Measurements from ENCODE around the gene RAF1. TPM values are rescaled to one million over a fixed set of nuclear protein-coding genes. Genes with fewer than 3 reads are reported as not detected.

The RAF1 gene
- total RNA-seq, 1 donor from 2014 or later, result 85.0 TPM

- TF ChIP-seq CTCF (IDR thresholded peaks at IDR 0.05), result no peak
- Mint-ChIP-seq H3K36me3 (ENCODE audit: low read depth) (peaks cover 40% of the 10 kb centered on the region), H3K4me3 (ENCODE audit: unreplicated experiment) (no peak overlapping the region), H3K27me3 (ENCODE audit: low read depth) (no peaks in the 10 kb centered on the region), H3K9me3 (ENCODE audit: low read depth) (no peaks in the 10 kb centered on the region), H3K4me1 (ENCODE audit: low read depth) (peaks cover 9% of the 10 kb centered on the region), H3K27ac (ENCODE audit: unreplicated experiment) (peak overlapping the region; percentile 75)
- no peak for DNase-seq (ENCODE audit: low spot score)
Measured at GRCh38 chr3:12579905-12580304, 84.0 kb downstream of the RAF1 start.

- DNase-seq (ENCODE audit: low spot score), result no peak
- H3K36me3 Mint-ChIP-seq (ENCODE audit: low read depth), result peaks cover 39% of the 10 kb centered on the region
- no peaks in the 10 kb centered on the region for H3K27me3 Mint-ChIP-seq (ENCODE audit: low read depth)
- no peak for TF ChIP-seq CTCF (IDR thresholded peaks at IDR 0.05)
- peaks cover 9% of the 10 kb centered on the region for H3K4me1 Mint-ChIP-seq (ENCODE audit: low read depth)
- peak overlapping the region; percentile 75 for H3K27ac Mint-ChIP-seq (ENCODE audit: unreplicated experiment)
- H3K9me3 Mint-ChIP-seq (ENCODE audit: low read depth), result no peaks in the 10 kb centered on the region
- no peak overlapping the region for H3K4me3 Mint-ChIP-seq (ENCODE audit: unreplicated experiment)
Measured at GRCh38 chr3:12579456-12579855, 84.5 kb downstream of the RAF1 start.

GRCh38 chr3:12578742-12579141, 85.2 kb downstream of the RAF1 start:
- TF ChIP-seq CTCF (IDR thresholded peaks at IDR 0.05), result peak; percentile 63
- H3K27me3 Mint-ChIP-seq (ENCODE audit: low read depth), result no peaks in the 10 kb centered on the region
- no peak for DNase-seq (ENCODE audit: low spot score)
- peaks cover 9% of the 10 kb centered on the region for H3K4me1 Mint-ChIP-seq (ENCODE audit: low read depth)
- no peak overlapping the region for H3K4me3 Mint-ChIP-seq (ENCODE audit: unreplicated experiment)
- H3K9me3 Mint-ChIP-seq (ENCODE audit: low read depth), result no peaks in the 10 kb centered on the region
- no peak overlapping the region for H3K27ac Mint-ChIP-seq (ENCODE audit: unreplicated experiment)
- H3K36me3 Mint-ChIP-seq (ENCODE audit: low read depth), result peaks cover 39% of the 10 kb centered on the region

- H3K36me3 Mint-ChIP-seq (ENCODE audit: low read depth), result peaks cover 43% of the 10 kb centered on the region
- TF ChIP-seq CTCF (IDR thresholded peaks at IDR 0.05), result no peak
- DNase-seq (ENCODE audit: low spot score), result no peak
- peaks cover 9% of the 10 kb centered on the region for H3K4me1 Mint-ChIP-seq (ENCODE audit: low read depth)
- H3K27ac Mint-ChIP-seq (ENCODE audit: unreplicated experiment), result no peak overlapping the region
- H3K9me3 Mint-ChIP-seq (ENCODE audit: low read depth), result no peaks in the 10 kb centered on the region
- H3K4me3 Mint-ChIP-seq (ENCODE audit: unreplicated experiment), result no peak overlapping the region
- H3K27me3 Mint-ChIP-seq (ENCODE audit: low read depth), result no peaks in the 10 kb centered on the region
Measured at GRCh38 chr3:12577379-12577778, 86.5 kb downstream of the RAF1 start.

GRCh38 chr3:12574661-12575060, 89.3 kb downstream of the RAF1 start:
- H3K27ac Mint-ChIP-seq (ENCODE audit: unreplicated experiment), result no peak overlapping the region
- no peak overlapping the region for H3K4me3 Mint-ChIP-seq (ENCODE audit: unreplicated experiment)
- H3K4me1 Mint-ChIP-seq (ENCODE audit: low read depth), result peaks cover 9% of the 10 kb centered on the region
- no peak for DNase-seq (ENCODE audit: low spot score)
- no peaks in the 10 kb centered on the region for H3K9me3 Mint-ChIP-seq (ENCODE audit: low read depth)
- H3K36me3 Mint-ChIP-seq (ENCODE audit: low read depth), result peaks cover 48% of the 10 kb centered on the region
- no peak for TF ChIP-seq CTCF (IDR thresholded peaks at IDR 0.05)
- H3K27me3 Mint-ChIP-seq (ENCODE audit: low read depth), result no peaks in the 10 kb centered on the region
